IgD-negative memory B cell (primary cell): ENCODE data around the gene ATAD1. TPM values are rescaled to one million over a fixed set of nuclear protein-coding genes. Genes with fewer than 3 reads are reported as not detected.
"Not testable (repeated sequence)": the region's sequence is repeated elsewhere in the genome, so short reads cannot be mapped to it uniquely, and the experiment has no call there.

Experiments
- H3K27ac Mint-ChIP-seq, 3 donors: one replicate each; pipeline ENCODE4 v1.8.0; 2020 to 2022; ENCODE audit warnings: mild to moderate bottlenecking in 3 of 3, mixed read lengths in 3 of 3, moderate library complexity in 1 of 3
- H3K27me3 Mint-ChIP-seq: one replicate; pipeline ENCODE4 v1.8.0; 2021; ENCODE audit warnings: mixed read lengths
- H3K36me3 Mint-ChIP-seq: one replicate; pipeline ENCODE4 v1.8.0; 2020; ENCODE audit warnings: mild to moderate bottlenecking, mixed read lengths
- H3K4me1 Mint-ChIP-seq, 3 donors: one replicate each; pipeline ENCODE4 v1.8.0; 2020 to 2022; ENCODE audit warnings: mixed read lengths in 3 of 3, mild to moderate bottlenecking in 1 of 3
- H3K4me3 Mint-ChIP-seq, 4 donors: one replicate each; pipeline ENCODE4 v1.8.0; 2020 to 2022; ENCODE audit warnings: mild to moderate bottlenecking in 4 of 4, mixed read lengths in 4 of 4, moderate library complexity in 3 of 4
- H3K9me3 Mint-ChIP-seq, 3 donors: one replicate each; pipeline ENCODE4 v1.8.0; 2020 to 2021; ENCODE audit warnings: mixed read lengths in 3 of 3, mild to moderate bottlenecking in 1 of 3
- polyA plus RNA-seq: library from polyadenylated mRNA; unstranded; fragments of 300-500 nt; fragmentation: Illumina TruSeq; gene quantifications from one replicate; pipeline ENCODE4 v1.2.3, GENCODE V29; 2021

Gene ATAD1
- polyA plus RNA-seq, 1 donor from 2014 or later: 31.9 TPM

DNA sequence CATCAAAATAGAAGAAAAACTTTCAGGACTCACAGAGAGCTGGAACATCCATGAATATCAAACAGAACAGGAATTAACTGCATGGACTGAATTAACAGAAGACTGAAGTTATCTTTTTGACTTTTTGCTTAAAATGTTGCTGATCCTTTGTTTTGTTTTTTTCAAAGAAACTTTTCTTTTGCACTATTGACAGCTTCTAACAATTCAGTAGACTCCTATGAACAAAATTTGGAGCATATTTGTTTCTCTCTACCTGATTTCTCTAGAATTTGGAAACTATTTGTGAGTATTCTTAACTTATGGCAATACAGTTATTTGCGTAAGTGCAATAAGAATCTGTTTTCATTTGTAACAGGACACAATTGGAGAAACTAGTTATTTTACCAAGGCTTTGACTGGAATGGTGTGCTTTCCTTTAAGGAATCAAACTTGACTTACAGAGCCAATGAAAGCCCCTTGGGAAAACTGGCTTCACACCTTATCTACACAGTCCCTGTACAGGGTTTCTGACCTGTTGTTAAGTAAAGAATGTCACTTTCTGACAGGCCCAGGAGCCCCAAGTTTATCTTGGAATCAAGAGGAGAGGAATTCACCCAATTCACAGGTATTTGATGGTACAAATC, 16.1 kb downstream of the ATAD1 start:
- peaks cover 34% of the 10 kb centered on the region for H3K36me3 Mint-ChIP-seq
- H3K27me3 Mint-ChIP-seq, H3K4me3 Mint-ChIP-seq, H3K27ac Mint-ChIP-seq: not testable (repeated sequence)
- peaks cover 29 to 44% (median 42%) of the 10 kb centered on the region in 3 donors for H3K4me1 Mint-ChIP-seq
- peaks cover 2 to 13% (median 5%) of the 10 kb centered on the region in 3 donors for H3K9me3 Mint-ChIP-seq

DNA sequence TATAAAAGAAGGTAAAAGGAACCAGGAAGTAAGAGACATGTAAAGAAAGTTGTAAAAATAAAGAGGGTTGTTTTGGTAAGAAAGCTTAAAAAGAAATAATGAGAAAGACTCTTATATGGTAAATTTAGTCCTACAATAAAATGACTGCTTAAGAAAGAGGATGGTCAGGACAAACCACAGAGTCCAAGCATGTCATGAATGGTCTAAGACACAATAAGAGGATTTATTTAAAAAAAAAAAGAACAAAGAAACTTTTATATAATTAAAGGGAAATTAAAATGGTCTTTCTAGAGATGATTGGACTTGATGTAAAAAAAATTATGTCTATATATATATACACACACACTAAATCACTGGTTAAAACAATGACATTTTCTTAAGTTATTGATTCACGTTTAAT, 18.2 kb downstream of the ATAD1 start:
- H3K27me3 Mint-ChIP-seq: no peaks in the 10 kb centered on the region
- H3K36me3 Mint-ChIP-seq: peaks cover 31% of the 10 kb centered on the region
- H3K4me3 Mint-ChIP-seq: no peak overlapping the region
- peaks cover 2 to 13% (median 5%) of the 10 kb centered on the region in 3 donors for H3K9me3 Mint-ChIP-seq
- H3K27ac Mint-ChIP-seq: no peak overlapping the region
- peaks cover 21 to 34% (median 29%) of the 10 kb centered on the region in 3 donors for H3K4me1 Mint-ChIP-seq

DNA sequence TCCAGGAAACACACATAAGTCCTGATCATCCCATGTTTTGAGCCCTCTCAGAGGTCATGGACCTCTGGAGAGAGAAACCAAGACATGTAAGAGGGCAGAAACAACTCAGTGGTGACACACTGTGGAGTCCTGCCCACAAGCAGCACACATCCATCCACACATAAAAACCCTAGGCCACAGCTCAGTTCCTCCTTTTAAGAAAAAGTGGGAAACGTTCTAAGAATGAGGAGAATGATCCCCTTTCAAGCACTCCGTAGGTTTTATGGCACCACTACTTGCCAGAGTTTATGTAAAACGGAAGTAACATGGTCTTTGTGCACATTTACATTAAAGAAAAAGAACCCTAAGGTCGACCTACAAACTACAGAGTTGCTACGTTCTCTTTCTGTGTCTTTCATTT, 19.9 kb downstream of the ATAD1 start:
- H3K4me3 Mint-ChIP-seq: no peak overlapping the region
- no peaks in the 10 kb centered on the region for H3K27me3 Mint-ChIP-seq
- H3K9me3 Mint-ChIP-seq: peaks cover 1 to 7% (median 2%) of the 10 kb centered on the region in 3 donors
- H3K27ac Mint-ChIP-seq: no peak overlapping the region
- peaks cover 29 to 43% (median 33%) of the 10 kb centered on the region in 3 donors for H3K4me1 Mint-ChIP-seq
- H3K36me3 Mint-ChIP-seq: peaks cover 19% of the 10 kb centered on the region

DNA sequence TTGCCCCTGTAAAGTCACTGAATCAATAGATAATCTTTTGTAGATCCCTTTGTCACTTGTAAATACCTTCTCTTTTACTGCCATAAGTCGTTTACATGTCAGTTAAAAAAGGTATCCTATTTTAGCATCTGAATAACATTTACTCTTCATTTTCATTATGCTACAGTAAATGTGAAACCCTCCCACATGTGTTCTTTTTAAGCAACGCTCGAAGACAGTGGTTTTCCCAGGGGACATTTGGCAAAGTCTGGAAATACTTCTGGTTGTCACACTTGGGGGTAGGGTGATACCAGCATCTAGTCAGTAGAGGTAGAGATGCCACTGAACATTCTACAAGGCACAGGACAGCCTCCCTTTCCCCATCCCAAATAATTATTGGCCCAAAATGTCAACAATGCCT, 23.7 kb downstream of the ATAD1 start:
- no peaks in the 10 kb centered on the region for H3K27me3 Mint-ChIP-seq
- no peaks in the 10 kb centered on the region for H3K9me3 Mint-ChIP-seq
- peaks cover 3% of the 10 kb centered on the region for H3K36me3 Mint-ChIP-seq
- peak overlapping the region in 1 of 3 donors; percentile 88 for H3K27ac Mint-ChIP-seq
- peaks cover 25 to 48% (median 29%) of the 10 kb centered on the region in 3 donors for H3K4me1 Mint-ChIP-seq
- no peak overlapping the region for H3K4me3 Mint-ChIP-seq

DNA sequence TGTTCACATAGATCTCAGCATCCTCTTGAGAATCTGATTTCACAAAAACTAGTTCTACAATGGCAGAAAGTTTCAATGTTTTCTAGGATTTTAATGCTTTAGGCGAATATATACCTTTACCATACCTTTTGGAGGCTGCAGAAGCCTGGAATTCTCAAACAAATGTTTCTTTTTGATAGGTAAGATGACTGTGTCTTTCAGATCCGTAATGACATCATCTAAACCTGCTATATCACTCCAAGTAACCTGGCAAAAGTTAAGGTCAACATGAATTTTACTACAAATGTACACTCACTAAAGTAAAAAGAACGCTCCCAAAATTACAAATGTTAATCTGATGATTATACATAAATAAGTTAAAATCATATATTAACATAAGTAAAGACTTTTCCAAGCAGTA, 27.8 kb downstream of the ATAD1 start:
- no peaks in the 10 kb centered on the region for H3K27me3 Mint-ChIP-seq
- no peak overlapping the region for H3K27ac Mint-ChIP-seq
- H3K36me3 Mint-ChIP-seq: peaks cover 6% of the 10 kb centered on the region
- no peaks in the 10 kb centered on the region for H3K9me3 Mint-ChIP-seq
- no peak overlapping the region for H3K4me3 Mint-ChIP-seq
- H3K4me1 Mint-ChIP-seq: peaks cover 8 to 20% (median 13%) of the 10 kb centered on the region in 3 donors

DNA sequence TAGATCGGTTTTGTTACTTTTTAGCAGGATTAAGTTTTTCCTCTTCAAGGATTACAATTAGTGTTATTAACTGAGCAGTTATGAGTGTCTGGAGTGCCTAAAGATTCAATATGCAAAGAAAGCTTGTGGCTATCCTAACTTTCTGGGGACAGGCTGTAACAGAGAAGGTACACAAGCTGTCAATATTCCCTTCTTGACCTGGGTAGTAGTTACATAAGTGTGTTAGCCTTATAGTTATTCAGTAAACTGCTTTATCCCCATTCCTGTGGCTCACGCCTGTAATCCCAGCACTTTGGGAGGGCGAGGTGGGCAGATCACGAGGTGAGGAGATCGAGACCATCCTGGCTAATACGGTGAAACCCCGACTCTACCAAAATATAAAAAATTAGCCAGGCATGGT, 31.6 kb downstream of the ATAD1 start:
- no peaks in the 10 kb centered on the region for H3K27me3 Mint-ChIP-seq
- no peak overlapping the region for H3K4me3 Mint-ChIP-seq
- H3K4me1 Mint-ChIP-seq: peaks cover 0 to 3% (median 0%) of the 10 kb centered on the region in 3 donors
- H3K27ac Mint-ChIP-seq: peak overlapping the region in 2 of 3 donors; percentile 4 to 16
- peaks cover 8% of the 10 kb centered on the region for H3K36me3 Mint-ChIP-seq
- no peaks in the 10 kb centered on the region for H3K9me3 Mint-ChIP-seq

DNA sequence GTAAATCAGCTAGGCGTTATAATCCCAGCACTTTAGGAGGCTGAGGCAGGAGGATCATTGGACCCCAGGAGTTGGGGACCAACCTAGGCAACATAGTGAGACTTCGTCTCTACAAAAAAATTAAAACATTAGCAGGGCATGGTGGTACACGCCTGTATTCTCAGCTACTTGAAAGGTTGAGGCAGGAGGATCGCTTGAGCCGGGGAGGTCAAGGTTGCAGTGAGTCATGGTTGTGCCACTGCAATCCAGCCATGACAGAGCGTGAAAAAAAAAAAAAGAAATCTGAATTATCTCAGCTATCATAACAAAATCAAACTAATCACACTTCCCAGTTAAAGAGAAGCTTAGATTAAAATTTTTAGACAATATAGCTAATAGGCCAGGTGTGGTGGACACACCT, 35.3 kb downstream of the ATAD1 start:
- Mint-ChIP-seq H3K4me3 (peak overlapping the region in 1 of 4 donors; percentile 78), H3K27ac (no peak overlapping the region), H3K36me3 (peaks cover 2% of the 10 kb centered on the region), H3K9me3 (no peaks in the 10 kb centered on the region), H3K4me1 (peaks cover 0 to 3% (median 0%) of the 10 kb centered on the region in 3 donors), H3K27me3 (no peaks in the 10 kb centered on the region)

DNA sequence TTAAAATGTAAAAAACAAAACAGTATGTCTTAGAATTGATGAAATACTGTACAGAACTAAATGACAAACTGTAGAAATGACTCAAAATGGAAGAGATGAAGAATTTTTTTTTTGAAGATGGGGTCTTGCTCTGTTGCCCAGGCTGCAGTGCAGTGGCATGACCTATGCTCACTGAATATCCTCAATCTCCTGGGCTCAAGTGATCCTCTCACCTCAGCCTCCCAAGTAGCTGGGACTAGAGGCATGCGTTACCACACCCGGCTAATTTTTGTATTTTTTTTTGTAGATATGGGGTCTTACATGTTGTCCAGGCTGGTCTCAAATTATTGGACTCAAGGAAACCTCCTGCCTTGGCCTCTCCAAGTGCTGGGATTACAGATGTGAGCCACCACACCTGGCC, 36.5 kb downstream of the ATAD1 start:
- no peak overlapping the region for H3K27ac Mint-ChIP-seq
- H3K36me3 Mint-ChIP-seq: peaks cover 2% of the 10 kb centered on the region
- no peaks in the 10 kb centered on the region for H3K9me3 Mint-ChIP-seq
- H3K27me3 Mint-ChIP-seq: no peaks in the 10 kb centered on the region
- H3K4me3 Mint-ChIP-seq: no peak overlapping the region
- peaks cover 0 to 3% (median 0%) of the 10 kb centered on the region in 3 donors for H3K4me1 Mint-ChIP-seq

DNA sequence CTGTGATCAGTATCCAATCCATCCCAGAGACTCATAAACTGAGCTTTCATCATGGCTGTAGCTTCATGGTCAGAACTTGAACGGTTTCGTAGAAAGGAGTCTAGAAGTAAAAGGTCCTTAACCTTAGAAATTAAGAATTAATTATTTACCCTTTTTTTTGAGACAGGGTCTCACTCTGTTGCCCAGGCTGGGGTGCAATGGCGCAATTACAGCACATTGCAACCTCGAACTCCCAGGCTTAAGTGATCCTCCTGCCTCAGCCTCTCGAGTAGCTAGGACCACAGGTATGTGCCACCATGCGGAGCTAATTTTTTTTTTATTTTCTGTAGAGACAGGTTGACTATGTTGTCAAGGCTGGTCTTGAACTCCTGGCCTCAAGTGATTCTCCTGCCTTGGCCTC, 41.7 kb downstream of the ATAD1 start:
- Mint-ChIP-seq H3K27me3 (no peaks in the 10 kb centered on the region), H3K4me1 (peaks cover 0 to 4% (median 3%) of the 10 kb centered on the region in 3 donors), H3K27ac (peak overlapping the region in 1 of 3 donors; percentile 39), H3K4me3 (no peak overlapping the region), H3K9me3 (no peaks in the 10 kb centered on the region), H3K36me3 (peaks cover 4% of the 10 kb centered on the region)

DNA sequence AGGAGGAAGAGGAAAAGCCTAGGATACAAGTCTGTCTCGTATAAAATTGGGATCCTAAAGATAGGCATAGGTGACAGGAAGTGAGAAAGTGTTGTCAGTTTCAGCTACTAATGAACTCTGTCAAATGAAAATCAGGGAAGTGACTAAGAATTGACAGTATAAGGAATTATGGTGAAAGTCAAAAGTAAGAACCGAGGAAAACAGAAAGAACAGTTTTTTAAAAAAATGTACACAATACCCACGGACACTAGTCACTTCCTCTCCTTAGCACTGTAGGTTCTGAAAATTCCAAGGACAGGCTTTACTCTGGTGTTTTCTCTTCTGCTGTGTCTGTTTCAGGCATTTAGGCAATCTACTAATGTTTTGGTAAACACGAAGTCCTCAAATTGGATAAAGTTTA, 42.3 kb downstream of the ATAD1 start:
- Mint-ChIP-seq H3K27ac (no peak overlapping the region), H3K9me3 (no peaks in the 10 kb centered on the region), H3K4me3 (no peak overlapping the region), H3K36me3 (peaks cover 4% of the 10 kb centered on the region), H3K4me1 (peaks cover 0 to 4% (median 3%) of the 10 kb centered on the region in 3 donors), H3K27me3 (no peaks in the 10 kb centered on the region)

DNA sequence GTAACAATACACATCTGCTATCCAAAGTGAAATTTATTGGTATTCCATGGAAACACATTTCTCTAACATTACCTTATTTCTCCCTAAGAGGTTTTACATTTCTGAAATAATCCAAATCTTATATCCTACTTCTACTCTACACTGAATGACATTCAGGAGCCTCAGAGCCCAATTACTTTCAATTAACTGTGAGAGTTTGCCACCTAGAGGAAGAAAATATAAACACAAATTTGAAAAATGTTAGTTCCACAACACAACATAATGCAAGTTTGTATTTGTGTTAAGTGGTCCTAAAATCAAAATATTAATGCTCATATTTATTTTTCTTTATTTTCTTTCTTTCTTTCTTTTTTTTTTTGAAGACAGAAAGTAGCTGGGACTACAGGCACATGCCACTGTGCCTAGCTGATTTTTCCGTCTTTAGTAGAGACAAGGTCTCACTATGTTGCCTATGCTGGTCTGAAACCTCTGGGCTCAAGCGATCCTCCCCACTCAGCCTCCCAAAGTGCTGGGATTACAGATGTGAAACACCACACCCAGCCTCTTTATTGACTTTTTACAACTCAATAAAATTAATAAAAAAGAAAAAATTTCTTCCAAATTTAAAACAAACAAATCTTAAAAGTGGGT, 46.0 kb downstream of the ATAD1 start:
- Mint-ChIP-seq H3K9me3 (no peaks in the 10 kb centered on the region), H3K27ac (no peak overlapping the region), H3K36me3 (peaks cover 7% of the 10 kb centered on the region), H3K4me1 (peaks cover 0 to 4% (median 3%) of the 10 kb centered on the region in 3 donors), H3K27me3 (no peaks in the 10 kb centered on the region), H3K4me3 (no peak overlapping the region)

DNA sequence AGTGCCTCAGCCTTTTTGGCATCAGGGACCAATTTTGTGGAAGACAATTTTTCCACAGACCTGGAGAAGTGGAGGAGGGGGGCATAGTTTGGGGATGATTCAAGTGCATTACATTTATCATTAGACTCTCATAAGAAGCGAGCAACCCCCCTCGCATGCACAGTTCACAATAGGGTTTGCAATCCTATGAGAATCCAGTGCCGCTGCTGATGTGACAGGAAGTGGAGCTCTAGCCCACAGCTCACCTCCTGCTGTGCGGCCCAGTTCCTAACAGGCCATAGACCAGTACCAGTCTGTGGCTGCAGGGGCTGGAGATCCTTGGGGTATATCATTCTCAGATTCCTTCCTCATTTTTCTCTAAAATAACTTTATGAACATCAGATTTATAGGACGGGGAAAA, 50.8 kb downstream of the ATAD1 start:
- Mint-ChIP-seq H3K27me3 (no peaks in the 10 kb centered on the region), H3K27ac (no peak overlapping the region)

DNA sequence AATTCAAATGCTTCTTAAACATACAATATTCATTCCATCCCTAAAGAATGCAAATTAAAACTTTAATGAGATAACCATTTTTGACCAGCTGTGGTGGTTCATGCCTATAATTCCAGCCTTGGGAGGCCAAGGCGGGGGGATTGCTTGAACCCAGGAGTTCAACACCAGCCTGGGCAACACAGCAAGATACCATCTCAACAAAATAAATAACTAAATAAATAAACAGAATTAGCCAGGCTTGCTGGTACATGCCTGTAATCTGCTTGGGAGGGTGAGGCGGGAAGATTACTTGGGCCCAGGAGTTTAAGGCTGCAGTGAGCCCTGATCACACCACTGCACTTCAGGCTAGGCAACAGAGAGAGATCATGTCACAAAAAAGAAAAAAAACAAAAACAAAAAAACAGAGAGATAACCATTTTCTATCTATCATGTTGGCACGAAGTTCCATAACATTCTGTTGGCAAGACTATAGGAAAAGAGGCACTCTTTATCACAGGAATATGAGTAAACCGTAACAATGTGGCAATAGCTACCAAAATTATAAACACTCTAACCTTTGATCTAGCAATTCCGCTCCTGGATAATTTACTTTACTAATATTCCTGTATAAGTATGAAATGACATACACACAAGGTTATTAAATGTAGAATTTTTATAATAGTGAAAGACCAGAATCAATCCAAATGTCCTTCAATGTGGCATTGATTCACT, 52.2 kb downstream of the ATAD1 start:
- Mint-ChIP-seq H3K4me1 (no peaks in the 10 kb centered on the region), H3K27me3 (no peaks in the 10 kb centered on the region), H3K27ac (no peak overlapping the region), H3K9me3 (no peaks in the 10 kb centered on the region), H3K36me3 (peaks cover 8% of the 10 kb centered on the region), H3K4me3 (no peak overlapping the region)

More for the DNA sequence above, 50.8 kb downstream of the ATAD1 start:
- no peaks in the 10 kb centered on the region for H3K4me1 Mint-ChIP-seq
- no peak overlapping the region for H3K4me3 Mint-ChIP-seq
- H3K36me3 Mint-ChIP-seq: peaks cover 7% of the 10 kb centered on the region
- no peaks in the 10 kb centered on the region for H3K9me3 Mint-ChIP-seq

DNA sequence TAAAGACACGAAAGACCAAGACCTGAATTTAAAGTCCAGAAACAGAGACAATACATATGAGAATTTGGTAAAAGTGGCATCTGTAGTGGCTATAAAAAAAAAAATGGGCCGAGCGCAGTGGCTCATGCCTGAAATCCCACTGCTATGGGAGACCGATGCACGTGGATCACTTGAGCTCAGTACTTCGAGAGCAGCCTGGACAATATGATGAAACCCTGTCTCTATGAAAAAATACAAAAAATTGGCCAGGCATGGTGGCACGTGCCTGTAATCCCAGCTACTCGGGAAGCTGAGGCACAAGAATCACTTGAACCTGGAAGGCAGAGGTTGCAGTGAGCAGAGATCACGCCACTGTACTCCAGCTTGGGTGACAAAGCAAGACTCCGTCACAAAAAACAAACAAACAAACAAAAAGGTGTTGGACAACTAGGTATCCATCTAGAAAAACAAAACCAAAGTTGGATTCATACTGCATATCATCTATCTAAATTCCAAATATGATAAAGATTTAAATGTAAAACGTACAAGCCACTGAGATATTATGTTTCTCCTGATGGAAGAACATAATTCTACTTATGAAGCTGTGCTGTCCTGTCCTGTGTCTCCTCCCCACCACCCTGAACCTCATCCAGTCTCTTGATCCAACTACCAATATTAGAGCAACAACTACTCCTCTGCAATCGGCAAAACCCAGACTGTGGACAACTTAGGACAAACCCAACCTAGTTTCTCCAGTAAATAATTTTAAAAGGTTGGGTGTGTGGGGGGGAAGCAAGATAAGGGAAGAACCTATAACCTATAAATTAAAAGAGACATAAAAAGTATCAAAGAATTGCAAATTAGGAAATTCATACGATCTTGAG, 53.7 kb downstream of the ATAD1 start:
- Mint-ChIP-seq H3K4me1 (no peaks in the 10 kb centered on the region), H3K4me3 (no peak overlapping the region), H3K36me3 (peaks cover 8% of the 10 kb centered on the region), H3K27ac (no peak overlapping the region), H3K9me3 (no peaks in the 10 kb centered on the region), H3K27me3 (no peaks in the 10 kb centered on the region)
